Endodermal cell (in vitro differentiated cells): ENCODE data around the gene PIH1D2. TPM values are rescaled to one million over a fixed set of nuclear protein-coding genes. Genes with fewer than 3 reads are reported as not detected.

Experiments used
- DNase-seq: peaks from one replicate; pipeline ENCODE4 v3.0.0-alpha.2; 2017
- H3K27ac ChIP-seq: 2 replicates; pipeline ENCODE4 v1.5.1; 2013; ENCODE audit warnings: mild to moderate bottlenecking, low read depth, low read length, moderate library complexity
- H3K27me3 ChIP-seq: 2 replicates; pipeline ENCODE4 v1.6.1; 2013; ENCODE audit warnings: mild to moderate bottlenecking, low read length, moderate library complexity; ENCODE audit not compliant: insufficient read depth, control insufficient read depth, poor library complexity, severe bottlenecking
- H3K36me3 ChIP-seq: 2 replicates; pipeline ENCODE4 v1.7.0; 2013; ENCODE audit warnings: mild to moderate bottlenecking, low read length, moderate library complexity; ENCODE audit not compliant: control insufficient read depth, insufficient read depth
- H3K4me1 ChIP-seq: one replicate; pipeline ENCODE4 v1.7.0; 2013; ENCODE audit warnings: low read length; ENCODE audit not compliant: control insufficient read depth, insufficient read depth
- H3K4me3 ChIP-seq: 2 replicates; pipeline ENCODE4 v1.5.1; 2013; ENCODE audit warnings: mild to moderate bottlenecking, low read length, moderate library complexity
- H3K9ac ChIP-seq: 2 replicates; pipeline ENCODE4 v1.6.1; 2013; ENCODE audit warnings: mild to moderate bottlenecking, low read length, moderate library complexity; ENCODE audit not compliant: poor library complexity, severe bottlenecking; ENCODE audit errors: extremely low read depth
- H3K9me3 ChIP-seq: 2 replicates; pipeline ENCODE4 v1.6.1; 2013; ENCODE audit warnings: mild to moderate bottlenecking, low read length, moderate library complexity; ENCODE audit not compliant: control insufficient read depth
- H3K27ac Mint-ChIP-seq: 2 replicates; pipeline ENCODE4 v1.8.0; 2020; ENCODE audit warnings: mixed read lengths
- H3K27me3 Mint-ChIP-seq: 2 replicates; pipeline ENCODE4 v1.8.0; 2021; ENCODE audit warnings: mild to moderate bottlenecking, mixed read lengths; ENCODE audit not compliant: insufficient read depth
- H3K36me3 Mint-ChIP-seq: 2 replicates; pipeline ENCODE4 v1.8.0; 2020; ENCODE audit warnings: low read depth, mixed read lengths
- H3K4me1 Mint-ChIP-seq: 2 replicates; pipeline ENCODE4 v1.8.0; 2020; ENCODE audit warnings: mixed read lengths
- H3K4me3 Mint-ChIP-seq: 2 replicates; pipeline ENCODE4 v1.8.0; 2020; ENCODE audit warnings: mild to moderate bottlenecking, moderate library complexity, mixed read lengths
- H3K9me3 Mint-ChIP-seq: 2 replicates; pipeline ENCODE4 v1.8.0; 2020; ENCODE audit warnings: mild to moderate bottlenecking, mixed read lengths
- CTCF ChIP-seq: fragments of 200-600 bp; sonication (generic); conservative IDR thresholded peaks from 2 replicates; pipeline ENCODE4 v1.5.0; 2021; ENCODE audit warnings: antibody characterized with exemption, mild to moderate bottlenecking
- WGBS, 2 experiments: methylation state at CpG; one replicate each; pipeline versions ENCODE4 v1.1.5 to v1.1.7; 2013; ENCODE audit warnings: missing lambda C conversion rate in 2 of 2, mixed read lengths in 1 of 2; ENCODE audit not compliant: insufficient coverage in 1 of 2, insufficient read length in 1 of 2; 5-methylcytosine and 5-hydroxymethylcytosine counted together
- total RNA-seq, 2 donors: library from RNA; stranded (reverse); fragmentation: NEBNext Ultra II Directional in 1 of 2; extraction: Animal tissue kit (Norgen Biotek cat#: 25700) in 1 of 2; gene quantifications; 2 replicates in 1 of 2; 3 replicates in 1 of 2; pipeline ENCODE4 v1.2.1, GENCODE V29; 2021

PIH1D2 gene
- total RNA-seq, 2 donors from 2014 or later: 1.5 to 1.9 TPM

DNA sequence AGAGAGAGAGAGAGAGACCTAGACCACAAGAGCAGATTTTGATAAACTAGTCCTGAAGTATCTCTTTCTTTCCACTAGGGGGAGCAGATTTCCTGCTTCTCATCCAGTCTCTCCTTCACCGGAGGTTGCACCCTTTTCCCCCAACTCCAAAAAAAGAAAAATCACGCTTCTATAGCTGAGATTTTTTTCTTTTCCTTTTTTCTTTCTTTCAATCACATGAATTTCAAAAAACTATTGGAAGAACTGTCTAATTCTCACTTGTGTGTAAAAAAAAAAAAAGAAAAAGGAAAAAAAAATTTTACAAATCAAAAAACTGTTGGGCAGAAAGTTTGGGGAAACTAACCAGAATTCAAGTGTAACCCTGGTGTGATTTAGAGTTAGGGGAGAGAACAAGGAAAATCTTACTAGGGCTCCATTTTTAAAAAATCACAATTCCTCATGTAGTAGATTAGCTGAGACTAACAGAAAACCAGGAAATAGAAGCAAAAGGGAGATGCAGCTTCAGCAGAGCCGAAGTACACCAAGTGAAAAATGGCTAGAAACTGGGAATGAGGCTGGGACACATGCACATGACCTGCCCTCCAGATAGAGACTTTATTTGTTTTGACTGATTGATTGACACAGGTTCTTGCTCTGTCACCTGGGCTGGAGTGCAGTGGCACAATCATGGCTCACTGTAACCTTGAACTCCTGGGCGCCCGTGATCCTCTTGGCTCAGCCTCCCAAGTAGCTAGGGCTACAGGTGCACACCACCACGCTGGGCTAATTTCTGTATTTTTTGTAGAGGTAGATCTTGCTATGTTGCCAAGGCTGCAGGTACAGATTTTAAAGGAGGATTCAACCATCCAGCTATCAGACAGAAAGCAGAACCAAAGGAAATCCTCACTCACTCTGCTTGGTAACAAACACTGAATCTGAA lies 40.0 kb upstream of the PIH1D2 start:
- Mint-ChIP-seq H3K4me3 (no peak overlapping the region), H3K27ac (no peak overlapping the region), H3K4me1 (no peaks in the 10 kb centered on the region), H3K36me3 (no peaks in the 10 kb centered on the region), H3K27me3 (no peaks in the 10 kb centered on the region), H3K9me3 (no peaks in the 10 kb centered on the region)
- Histone ChIP-seq H3K27ac (no peak overlapping the region), H3K4me3 (no peak overlapping the region), H3K9me3 (no peaks in the 10 kb centered on the region), H3K27me3 (no peaks in the 10 kb centered on the region), H3K4me1 (no peaks in the 10 kb centered on the region), H3K9ac (no peak overlapping the region), H3K36me3 (no peaks in the 10 kb centered on the region)
- peak; percentile 84 for TF ChIP-seq CTCF
- DNase-seq: no peak
- WGBS, 2 experiments: 72 to 75% methylated on average over 4 to 6 of the region's 6 CpGs

GRCh38 chr11:112106070-112106469 lies 32.3 kb upstream of the PIH1D2 start:
- no peak overlapping the region for H3K9ac ChIP-seq
- Mint-ChIP-seq H3K36me3 (no peaks in the 10 kb centered on the region), H3K4me1 (no peaks in the 10 kb centered on the region), H3K27me3 (no peaks in the 10 kb centered on the region), H3K27ac (no peak overlapping the region), H3K9me3 (no peaks in the 10 kb centered on the region), H3K4me3 (no peak overlapping the region)
- no peak overlapping the region for H3K27ac ChIP-seq
- no peak for DNase-seq
- H3K4me1 ChIP-seq: no peaks in the 10 kb centered on the region
- no peaks in the 10 kb centered on the region for H3K9me3 ChIP-seq
- no peaks in the 10 kb centered on the region for H3K36me3 ChIP-seq
- 93 to 94% methylated on average over 6 to 8 of the region's 8 CpGs for WGBS, 2 experiments
- H3K4me3 ChIP-seq: no peak overlapping the region
- no peaks in the 10 kb centered on the region for H3K27me3 ChIP-seq
- TF ChIP-seq CTCF: no peak

- no peak for TF ChIP-seq CTCF
- no peak overlapping the region for H3K4me3 ChIP-seq
- no peak overlapping the region for H3K27ac ChIP-seq
- Mint-ChIP-seq H3K4me3 (no peak overlapping the region), H3K27ac (no peak overlapping the region), H3K9me3 (no peaks in the 10 kb centered on the region), H3K36me3 (no peaks in the 10 kb centered on the region), H3K27me3 (no peaks in the 10 kb centered on the region), H3K4me1 (no peaks in the 10 kb centered on the region)
- H3K9ac ChIP-seq: no peak overlapping the region
- no peak for DNase-seq
- WGBS, 2 experiments: 91 to 100% methylated on average over 2 to 6 of the region's 6 CpGs
- no peaks in the 10 kb centered on the region for H3K9me3 ChIP-seq
- no peaks in the 10 kb centered on the region for H3K36me3 ChIP-seq
- H3K4me1 ChIP-seq: no peaks in the 10 kb centered on the region
- no peaks in the 10 kb centered on the region for H3K27me3 ChIP-seq
Measured at GRCh38 chr11:112103446-112103845, 29.6 kb upstream of the PIH1D2 start.
